MCF 10A (cell line): Measurements from ENCODE around the gene CFAP46. TPM values are rescaled to one million over a fixed set of nuclear protein-coding genes. Genes with fewer than 3 reads are reported as not detected.

Source experiments
- BruUV-seq: library from RNA; stranded (reverse); fragments of 400-500 nt; replicated peaks from 2 replicates; lab custom pipeline; 2021; lab: Mats Ljungman, UMichigan
- CTCF ChIA-PET: fragments of 300-600 bp; sonication (Branson Sonifier 250); formaldehyde crosslinking; extraction: SDS; loops from one replicate; lab custom pipeline; 2021; ENCODE audit warnings: antibody characterized with exemption, inconsistent platforms; lab: Yijun Ruan, JAX
- POLR2A ChIA-PET: fragments of 300-600, 350-650 bp; sonication (Branson Sonifier 250); formaldehyde crosslinking; extraction: SDS; loops from one replicate; lab custom pipeline; 2020; ENCODE audit warnings: antibody characterized with exemption, inconsistent platforms; lab: Yijun Ruan, JAX
- DNase-seq: peaks from one replicate; pipeline ENCODE4 v3.0.0-alpha.2; 2018; ENCODE audit not compliant: unreplicated experiment
- H3K27ac Mint-ChIP-seq: one replicate; pipeline ENCODE4 v1.8.0; 2022; ENCODE audit warnings: mild to moderate bottlenecking, low read depth, mixed read lengths; ENCODE audit not compliant: unreplicated experiment
- H3K27me3 Mint-ChIP-seq: one replicate; pipeline ENCODE4 v1.8.0; 2022; ENCODE audit warnings: mixed read lengths; ENCODE audit not compliant: insufficient read depth, unreplicated experiment
- H3K36me3 Mint-ChIP-seq: one replicate; pipeline ENCODE4 v1.8.0; 2022; ENCODE audit warnings: mild to moderate bottlenecking, moderate library complexity, mixed read lengths; ENCODE audit not compliant: insufficient read depth, unreplicated experiment
- H3K4me1 Mint-ChIP-seq: one replicate; pipeline ENCODE4 v1.8.0; 2022; ENCODE audit warnings: mixed read lengths; ENCODE audit not compliant: insufficient read depth, unreplicated experiment
- H3K4me3 Mint-ChIP-seq: one replicate; pipeline ENCODE4 v1.8.0; 2022; ENCODE audit warnings: mild to moderate bottlenecking, moderate library complexity, mixed read lengths; ENCODE audit not compliant: unreplicated experiment
- H3K9me3 Mint-ChIP-seq: one replicate; pipeline ENCODE4 v1.8.0; 2022; ENCODE audit warnings: mixed read lengths; ENCODE audit not compliant: unreplicated experiment
- CTCF ChIP-seq: fragments of 200-600 bp; IDR thresholded peaks from one replicate; pipeline ENCODE4 v1.8.0; 2022; ENCODE audit warnings: antibody characterized with exemption, mild to moderate bottlenecking; ENCODE audit not compliant: unreplicated experiment
- intact Hi-C: fragments of 100-400 bp; cut with micrococcal nuclease; formaldehyde crosslinking; loops from 2 replicates; pipeline ENCODE4 v1.14.1; 2022
- total RNA-seq: library from RNA; stranded (reverse); gene quantifications from 2 replicates; pipeline ENCODE4 v1.2.3, GENCODE V29; 2022

CFAP46 gene
- total RNA-seq, 1 experiment from 2014 or later, result 0.33 TPM

GRCh38 chr10:132877473-132877872 lies 64.9 kb downstream of the CFAP46 start:
- H3K9me3 Mint-ChIP-seq, result peaks cover 7% of the 10 kb centered on the region
- CTCF ChIA-PET, result no interaction called here
- no TSS peak for BruUV-seq
- intact Hi-C loops, result no loop called here
- no peak overlapping the region for H3K4me3 Mint-ChIP-seq
- no peak overlapping the region for H3K27ac Mint-ChIP-seq
- POLR2A ChIA-PET, result no interaction called here
- no peaks in the 10 kb centered on the region for H3K4me1 Mint-ChIP-seq
- no peak for DNase-seq
- peaks cover 66% of the 10 kb centered on the region for H3K27me3 Mint-ChIP-seq
- H3K36me3 Mint-ChIP-seq, result no peaks in the 10 kb centered on the region
- no peak for TF ChIP-seq CTCF

DNA sequence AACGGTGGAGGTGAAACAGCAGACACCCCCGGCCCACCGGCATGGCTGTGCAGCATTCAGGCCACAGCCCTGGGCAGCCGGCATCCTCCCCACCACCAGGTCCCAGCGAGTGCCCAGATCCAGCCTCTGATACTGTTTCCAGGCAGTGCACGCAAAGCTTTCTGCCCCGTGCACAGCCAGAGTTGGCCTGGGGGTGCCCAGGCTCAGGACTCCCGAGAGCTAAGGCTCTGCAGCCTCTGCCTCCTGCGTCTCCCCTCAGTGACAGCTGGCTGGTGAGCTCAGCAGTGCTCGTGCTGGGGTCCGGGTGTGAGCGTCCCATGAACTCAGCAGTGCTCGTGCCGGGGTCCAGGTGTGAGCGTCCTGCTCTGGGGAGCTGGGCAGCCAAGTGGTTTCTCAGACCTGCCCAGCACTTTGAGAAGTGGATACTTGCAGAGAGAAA lies 65.4 kb downstream of the CFAP46 start:
- Mint-ChIP-seq H3K4me1 (no peaks in the 10 kb centered on the region), H3K36me3 (no peaks in the 10 kb centered on the region), H3K27me3 (peaks cover 61% of the 10 kb centered on the region), H3K9me3 (peaks cover 7% of the 10 kb centered on the region), H3K27ac (no peak overlapping the region), H3K4me3 (no peak overlapping the region)
- DNase-seq, result no peak
- no peak for TF ChIP-seq CTCF
- intact Hi-C loops, result no loop called here
- ChIA-PET POLR2A (no interaction called here), CTCF (no interaction called here)
- no TSS peak for BruUV-seq

- DNase-seq, result no peak
- CTCF ChIA-PET, result interaction anchor here (0.7 kb wide), 1 partner anchor 676 kb away, joined by 4 read pairs; no protein-coding TSS in a partner anchor
- Mint-ChIP-seq H3K27me3 (peaks cover 63% of the 10 kb centered on the region), H3K36me3 (no peaks in the 10 kb centered on the region), H3K4me3 (no peak overlapping the region), H3K4me1 (no peaks in the 10 kb centered on the region), H3K9me3 (peaks cover 7% of the 10 kb centered on the region), H3K27ac (no peak overlapping the region)
- intact Hi-C loops, result no loop called here
- TF ChIP-seq CTCF, result no peak
- no TSS peak for BruUV-seq
- POLR2A ChIA-PET, result no interaction called here
Measured at GRCh38 chr10:132876131-132876860, 66.1 kb downstream of the CFAP46 start.

GRCh38 chr10:132875435-132875834 lies 66.9 kb downstream of the CFAP46 start:
- BruUV-seq, result no TSS peak
- Mint-ChIP-seq H3K27me3 (peaks cover 71% of the 10 kb centered on the region), H3K4me3 (no peak overlapping the region), H3K4me1 (no peaks in the 10 kb centered on the region), H3K36me3 (no peaks in the 10 kb centered on the region), H3K9me3 (peaks cover 7% of the 10 kb centered on the region), H3K27ac (no peak overlapping the region)
- ChIA-PET POLR2A (no interaction called here), CTCF (interaction anchor here (0.7 kb wide), 1 partner anchor 677 kb away, joined by 4 read pairs; no protein-coding TSS in a partner anchor)
- intact Hi-C loops, result no loop called here
- no peak for TF ChIP-seq CTCF
- no peak for DNase-seq
